Vagina (tissue), 2 donors: Measurements from ENCODE around the gene SLC25A5. TPM values are rescaled to one million over a fixed set of nuclear protein-coding genes. Genes with fewer than 3 reads are reported as not detected.

Experiments
- DNase-seq, 2 donors: peaks; one replicate each; pipeline ENCODE4 v3.0.0-alpha.2; 2017; ENCODE audit errors: extremely low spot score in 2 of 2
- H3K27ac ChIP-seq: fragments of 200-600 bp; sonication (generic); one replicate; pipeline ENCODE4 v1.5.1; 2019
- H3K27me3 ChIP-seq: fragments of 200-600 bp; sonication (generic); one replicate; pipeline ENCODE4 v1.5.1; 2019
- H3K36me3 ChIP-seq, 2 donors: fragments of 200-600 bp; sonication (generic); one replicate each; pipeline ENCODE4 v1.5.1; 2017 to 2019
- H3K4me1 ChIP-seq: fragments of 200-600 bp; sonication (generic); one replicate; pipeline ENCODE4 v1.5.1; 2019
- H3K4me3 ChIP-seq, 2 donors: fragments of 200-600 bp; sonication (generic); 1 replicate in 1 of 2; 2 replicates in 1 of 2; pipeline ENCODE4 v1.5.1; 2016 to 2019
- H3K9me3 ChIP-seq: fragments of 200-600 bp; sonication (generic); one replicate; pipeline ENCODE4 v1.5.1; 2019
- CTCF ChIP-seq, 3 experiments: fragments of 450-650 bp in 2 of 3; fragments of 200-600 bp in 1 of 3; sonication (generic) in 1 of 3; IDR thresholded peaks; one replicate each; pipeline ENCODE4 v1.5.1; 2017 to 2019; ENCODE audit warnings: antibody characterized with exemption in 3 of 3, mild to moderate bottlenecking in 2 of 3, moderate library complexity in 2 of 3
- POLR2A ChIP-seq, 2 donors: fragments of 450-650 bp; IDR thresholded peaks; one replicate each; pipeline ENCODE4 v1.6.1; 2017; ENCODE audit warnings: antibody characterized with exemption in 2 of 2, mild to moderate bottlenecking in 2 of 2, moderate library complexity in 2 of 2
- POLR2AphosphoS5 ChIP-seq, 2 donors: sonication (generic); formaldehyde crosslinking; IDR thresholded peaks; one replicate each; pipeline ENCODE4 v1.9.0; 2017; ENCODE audit warnings: antibody characterized with exemption in 2 of 2, mild to moderate bottlenecking in 2 of 2, low read depth in 1 of 2; ENCODE audit not compliant: insufficient read depth in 1 of 2
- intact Hi-C: fragments of 100-400 bp; cut with DNase I; formaldehyde crosslinking; loops from one replicate; pipeline ENCODE4 v1.15.1; 2023
- small RNA-seq: library from RNA; depleted of rRNA; stranded (forward); fragments of <200 nt; gene quantifications from one replicate; pipeline ENCODE3, GENCODE V24; 2016
- total RNA-seq: library from RNA; depleted of rRNA; stranded (reverse); fragments of >200 nt; gene quantifications from one replicate; pipeline ENCODE4 v1.2.3, GENCODE V29; 2016

SLC25A5 gene
- total RNA-seq, 1 donor from 2014 or later = 303 TPM

- no peak for DNase-seq
- Histone ChIP-seq H3K27ac (no peak overlapping the region), H3K36me3 (no peaks in the 10 kb centered on the region), H3K4me3 (no peak overlapping the region), H3K4me1 (no peaks in the 10 kb centered on the region), H3K27me3 (no peaks in the 10 kb centered on the region), H3K9me3 (no peaks in the 10 kb centered on the region)
- intact Hi-C loops = loop anchor here (10.0 kb wide), 1 partner anchor 219 kb away; no protein-coding TSS in a partner anchor
- TF ChIP-seq POLR2AphosphoS5 (IDR thresholded peaks at IDR 0.05; ENCODE audit: insufficient read depth in 1 of 2, low read depth in 1 of 2) (no peak), CTCF (IDR thresholded peaks at IDR 0.05) (peak; percentile 42 to 73 (median 66))
These were observed 48.0 kb downstream of the SLC25A5 start for GRCh38 chrX:119516157-119516702.

- TF ChIP-seq POLR2A (IDR thresholded peaks at IDR 0.05) (no peak), CTCF (IDR thresholded peaks at IDR 0.05) (no peak), POLR2AphosphoS5 (IDR thresholded peaks at IDR 0.05; ENCODE audit: insufficient read depth in 1 of 2, low read depth in 1 of 2) (no peak)
- no peaks in the 10 kb centered on the region for H3K36me3 ChIP-seq
- H3K4me3 ChIP-seq = no peak overlapping the region
- H3K27ac ChIP-seq = no peak overlapping the region
- no peaks in the 10 kb centered on the region for H3K9me3 ChIP-seq
- DNase-seq = no peak
- no peaks in the 10 kb centered on the region for H3K27me3 ChIP-seq
- no peaks in the 10 kb centered on the region for H3K4me1 ChIP-seq
- intact Hi-C loops = loop anchor here (10.0 kb wide), 1 partner anchor 216 kb away; no protein-coding TSS in a partner anchor
These were observed 50.1 kb downstream of the SLC25A5 start for GRCh38 chrX:119518371-119518770.

Small RNA genes lying within 50 kb of the gene (small RNA-seq; reads per million reads assigned to genes)
- 0.60 reads per million for gene RNU1-67P
- gene RNY3P16 = not detected

Other genes with a start within 250 kb of the SLC25A5 start
- 101 TPM for gene PGRMC1, start 232.2 kb upstream of the SLC25A5 start, total RNA-seq
- 25.5 TPM for gene SLC25A43, start 69.1 kb upstream of the SLC25A5 start, total RNA-seq
- 26.5 TPM for gene STEEP1, start 97.0 kb downstream of the SLC25A5 start, total RNA-seq
- gene UBE2A, start 106.1 kb downstream of the SLC25A5 start, total RNA-seq = 35.8 TPM
- 9.8 TPM for gene NKRF, start 138.0 kb downstream of the SLC25A5 start, total RNA-seq
- 25.8 TPM for gene SEPTIN6, start 224.7 kb downstream of the SLC25A5 start, total RNA-seq